Ishikawa (cell line): ENCODE measurements around the gene CYTH4.

ENCODE experiments used
- CEBPB ChIP-seq: IDR thresholded peaks from 2 replicates; pipeline ENCODE4 v1.6.1; 2012
- CREB1 ChIP-seq: IDR thresholded peaks from 2 replicates; pipeline ENCODE4 v1.6.1; 2012; ENCODE audit warnings: low read depth
- EP300 ChIP-seq: IDR thresholded peaks from 2 replicates; pipeline ENCODE4 v1.6.1; 2012; ENCODE audit warnings: borderline replicate concordance
- NFIC ChIP-seq: IDR thresholded peaks from 2 replicates; pipeline ENCODE4 v1.6.1; 2012
- RAD21 ChIP-seq: IDR thresholded peaks from 2 replicates; pipeline ENCODE4 v1.6.1; 2012; ENCODE audit warnings: low read depth
- REST ChIP-seq: IDR thresholded peaks from 2 replicates; pipeline ENCODE4 v1.6.1; 2012; ENCODE audit warnings: low read depth, mild to moderate bottlenecking
- TAF1 ChIP-seq: IDR thresholded peaks from 2 replicates; pipeline ENCODE4 v1.6.1; 2012; ENCODE audit warnings: low read depth, mild to moderate bottlenecking
- YY1 ChIP-seq: IDR thresholded peaks from 2 replicates; pipeline ENCODE4 v1.6.1; 2012; ENCODE audit warnings: low read depth
- ZBTB7A ChIP-seq: IDR thresholded peaks from 2 replicates; pipeline ENCODE4 v1.6.1; 2012; ENCODE audit warnings: low read depth

DNA sequence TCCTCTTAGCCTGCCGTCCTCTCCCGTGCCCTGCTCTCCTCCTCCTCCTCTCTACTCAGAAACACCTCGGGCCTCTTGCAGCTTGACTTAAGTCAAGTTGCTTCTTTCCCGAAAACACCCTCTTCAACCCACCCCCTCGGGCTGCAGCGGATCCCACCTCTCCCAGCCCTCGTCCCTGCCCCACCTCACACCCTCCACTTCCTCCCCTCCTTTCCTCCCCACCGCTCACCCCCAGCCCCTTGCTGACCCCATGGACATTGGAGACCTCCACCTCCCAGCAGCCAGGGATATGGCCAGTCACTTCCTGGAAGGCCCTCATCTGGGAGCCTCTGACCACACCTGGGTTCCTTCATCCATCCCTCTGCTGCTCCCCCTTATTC is 8.5 kb upstream of the CYTH4 start:
- no peak for TF ChIP-seq CREB1
- no peak for TF ChIP-seq YY1
- no peak for TF ChIP-seq EP300
- no peak for TF ChIP-seq CEBPB
- no peak for TF ChIP-seq ZBTB7A
- TF ChIP-seq REST: no peak
- TF ChIP-seq NFIC: no peak
- no peak for TF ChIP-seq RAD21
- TF ChIP-seq TAF1: no peak
